Effector memory CD4-positive, alpha-beta T cell (primary cell): Measurements from ENCODE around the gene SHROOM3.
"Not testable (repeated sequence)": the region's sequence is repeated elsewhere in the genome, so short reads cannot be mapped to it uniquely, and the experiment has no call there.

ENCODE experiments used
- DNase-seq, 3 donors: peaks; one replicate each; pipeline ENCODE4 v3.0.0-alpha.2; 2020
- H3K27ac ChIP-seq: 2 replicates; pipeline ENCODE4 v1.7.0; 2013; ENCODE audit warnings: mild to moderate bottlenecking, low read length, moderate library complexity; ENCODE audit not compliant: insufficient read depth, poor library complexity, severe bottlenecking
- H3K27me3 ChIP-seq: replicated peaks from 2 replicates; pipeline ENCODE4 v1.7.0; 2013; ENCODE audit warnings: mild to moderate bottlenecking, low read length; ENCODE audit not compliant: insufficient read depth, control insufficient read depth, poor library complexity, severe bottlenecking
- H3K36me3 ChIP-seq: 2 replicates; pipeline ENCODE4 v1.7.0; 2013; ENCODE audit warnings: mild to moderate bottlenecking, low read length, moderate library complexity; ENCODE audit not compliant: control insufficient read depth, insufficient read depth
- H3K4me1 ChIP-seq: 2 replicates; pipeline ENCODE4 v1.7.0; 2013; ENCODE audit warnings: low read length, mild to moderate bottlenecking; ENCODE audit not compliant: control insufficient read depth, insufficient read depth, poor library complexity, severe bottlenecking
- H3K4me3 ChIP-seq: 2 replicates; pipeline ENCODE4 v1.7.0; 2013; ENCODE audit warnings: low read length, low read depth, mild to moderate bottlenecking; ENCODE audit not compliant: insufficient read depth, poor library complexity, severe bottlenecking
- H3K9me3 ChIP-seq: 2 replicates; pipeline ENCODE4 v1.7.0; 2013; ENCODE audit warnings: mild to moderate bottlenecking, low read length, moderate library complexity; ENCODE audit not compliant: control insufficient read depth

SHROOM3 gene

GRCh38 chr4:76443376-76443775 lies 8.3 kb downstream of the SHROOM3 start:
- DNase-seq, result no peak
- H3K4me3 ChIP-seq, result no peak overlapping the region
- H3K27me3 ChIP-seq, result no peaks in the 10 kb centered on the region
- no peaks in the 10 kb centered on the region for H3K9me3 ChIP-seq
- no peak overlapping the region for H3K27ac ChIP-seq
- no peaks in the 10 kb centered on the region for H3K36me3 ChIP-seq
- H3K4me1 ChIP-seq, result no peaks in the 10 kb centered on the region

GRCh38 chr4:76445911-76446310 lies 10.9 kb downstream of the SHROOM3 start:
- H3K4me3 ChIP-seq, result no peak overlapping the region
- DNase-seq, result no peak
- no peaks in the 10 kb centered on the region for H3K4me1 ChIP-seq
- no peaks in the 10 kb centered on the region for H3K9me3 ChIP-seq
- H3K27ac ChIP-seq, result no peak overlapping the region
- no peaks in the 10 kb centered on the region for H3K36me3 ChIP-seq
- no peaks in the 10 kb centered on the region for H3K27me3 ChIP-seq

- no peak for DNase-seq
- Histone ChIP-seq H3K4me3 (no peak overlapping the region), H3K27ac (no peak overlapping the region), H3K4me1 (no peaks in the 10 kb centered on the region), H3K9me3 (no peaks in the 10 kb centered on the region), H3K27me3 (no peaks in the 10 kb centered on the region), H3K36me3 (no peaks in the 10 kb centered on the region)
These were observed 12.4 kb downstream of the SHROOM3 start for GRCh38 chr4:76447393-76447851.

DNA sequence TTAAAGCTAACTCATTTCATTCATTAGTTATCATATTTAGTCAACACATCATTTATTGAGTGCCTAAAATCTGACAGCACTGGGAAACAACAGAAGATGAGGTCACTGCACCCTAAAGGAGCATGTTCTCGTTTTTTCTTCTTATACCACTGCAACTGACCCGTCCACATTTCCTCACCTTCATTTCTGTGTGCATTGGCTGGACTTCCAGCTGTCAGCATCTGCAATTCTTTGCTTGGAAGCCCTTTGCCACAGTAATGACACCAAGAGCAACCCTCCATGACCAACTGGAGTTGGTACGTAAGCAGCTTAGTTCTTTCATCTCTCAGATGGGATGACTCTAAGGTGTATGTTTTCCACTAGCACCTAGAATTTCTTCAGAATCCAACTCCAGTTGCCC lies 13.2 kb downstream of the SHROOM3 start:
- DNase-seq, result no peak
- H3K4me3 ChIP-seq, result no peak overlapping the region
- H3K36me3 ChIP-seq, result no peaks in the 10 kb centered on the region
- no peaks in the 10 kb centered on the region for H3K4me1 ChIP-seq
- no peaks in the 10 kb centered on the region for H3K9me3 ChIP-seq
- no peaks in the 10 kb centered on the region for H3K27me3 ChIP-seq
- no peak overlapping the region for H3K27ac ChIP-seq

- no peaks in the 10 kb centered on the region for H3K27me3 ChIP-seq
- no peaks in the 10 kb centered on the region for H3K36me3 ChIP-seq
- no peak overlapping the region for H3K4me3 ChIP-seq
- no peak overlapping the region for H3K27ac ChIP-seq
- H3K4me1 ChIP-seq, result no peaks in the 10 kb centered on the region
- no peak for DNase-seq
- no peaks in the 10 kb centered on the region for H3K9me3 ChIP-seq
These were observed 14.3 kb downstream of the SHROOM3 start for GRCh38 chr4:76449362-76449767.

DNA sequence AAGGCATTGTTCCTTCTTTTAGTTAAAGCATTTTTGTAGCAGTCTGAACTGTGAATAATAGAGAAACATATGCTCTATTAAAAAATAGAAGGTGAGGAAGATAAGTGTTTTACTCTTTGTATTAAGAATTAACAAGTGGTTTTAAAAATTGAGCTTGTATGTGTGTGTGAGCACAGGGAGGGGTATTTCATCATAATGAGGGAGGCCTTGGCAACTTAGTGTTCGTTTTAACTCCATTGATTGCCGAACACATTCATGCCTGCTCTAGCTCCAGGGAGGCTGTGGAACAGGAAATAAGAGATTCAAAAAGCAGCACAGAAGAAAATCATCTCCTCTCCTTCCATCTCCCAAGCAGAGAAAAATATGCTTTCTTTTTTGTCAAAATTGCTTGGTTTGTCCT lies 14.8 kb downstream of the SHROOM3 start:
- H3K36me3 ChIP-seq, result no peaks in the 10 kb centered on the region
- no peak overlapping the region for H3K27ac ChIP-seq
- no peaks in the 10 kb centered on the region for H3K4me1 ChIP-seq
- H3K27me3 ChIP-seq, result no peaks in the 10 kb centered on the region
- DNase-seq, result no peak
- H3K4me3 ChIP-seq, result no peak overlapping the region
- no peaks in the 10 kb centered on the region for H3K9me3 ChIP-seq

GRCh38 chr4:76453232-76453631 lies 18.2 kb downstream of the SHROOM3 start:
- H3K4me3 ChIP-seq, result no peak overlapping the region
- no peak for DNase-seq
- no peaks in the 10 kb centered on the region for H3K4me1 ChIP-seq
- no peak overlapping the region for H3K27ac ChIP-seq
- H3K9me3 ChIP-seq, result no peaks in the 10 kb centered on the region
- no peaks in the 10 kb centered on the region for H3K36me3 ChIP-seq
- no peaks in the 10 kb centered on the region for H3K27me3 ChIP-seq

- not testable (repeated sequence) for H3K36me3 ChIP-seq, H3K9me3 ChIP-seq, DNase-seq, H3K4me3 ChIP-seq, H3K4me1 ChIP-seq, H3K27me3 ChIP-seq, H3K27ac ChIP-seq
These were observed 19.0 kb downstream of the SHROOM3 start for GRCh38 chr4:76454073-76454472.

GRCh38 chr4:76457885-76458284 lies 22.9 kb downstream of the SHROOM3 start:
- no peak for DNase-seq
- no peaks in the 10 kb centered on the region for H3K4me1 ChIP-seq
- H3K4me3 ChIP-seq, result no peak overlapping the region
- H3K36me3 ChIP-seq, result no peaks in the 10 kb centered on the region
- no peak overlapping the region for H3K27ac ChIP-seq
- no peaks in the 10 kb centered on the region for H3K27me3 ChIP-seq
- H3K9me3 ChIP-seq, result no peaks in the 10 kb centered on the region

DNA sequence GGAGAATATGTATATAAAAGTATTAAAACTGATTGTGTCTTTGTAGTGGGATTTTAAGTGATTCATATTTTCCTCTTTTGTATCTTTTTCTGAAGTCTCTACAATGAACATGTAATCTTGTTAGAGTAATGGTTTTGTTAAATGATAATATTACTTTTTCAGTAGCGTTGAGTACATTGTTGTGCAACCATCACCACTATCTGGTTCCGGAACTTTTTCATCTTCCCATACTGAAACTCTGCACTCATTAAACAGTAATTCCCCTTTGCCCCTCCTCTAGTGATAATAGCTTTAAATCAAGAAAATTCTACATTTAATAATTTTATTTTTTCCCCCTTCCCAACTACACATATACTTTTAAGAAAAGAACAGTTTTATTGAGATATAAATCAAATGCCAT lies 23.3 kb downstream of the SHROOM3 start:
- H3K9me3 ChIP-seq, result no peaks in the 10 kb centered on the region
- no peak for DNase-seq
- H3K4me1 ChIP-seq, result no peaks in the 10 kb centered on the region
- no peaks in the 10 kb centered on the region for H3K36me3 ChIP-seq
- no peak overlapping the region for H3K27ac ChIP-seq
- no peak overlapping the region for H3K4me3 ChIP-seq
- H3K27me3 ChIP-seq, result no peaks in the 10 kb centered on the region

GRCh38 chr4:76458825-76459224 lies 23.8 kb downstream of the SHROOM3 start:
- no peak overlapping the region for H3K4me3 ChIP-seq
- no peak for DNase-seq
- H3K27ac ChIP-seq, result no peak overlapping the region
- H3K4me1 ChIP-seq, result no peaks in the 10 kb centered on the region
- H3K9me3 ChIP-seq, result no peaks in the 10 kb centered on the region
- H3K36me3 ChIP-seq, result no peaks in the 10 kb centered on the region
- no peaks in the 10 kb centered on the region for H3K27me3 ChIP-seq
